Measurements from ENCODE around the gene POU2F2.
"Not testable (repeated sequence)": the region's sequence is repeated elsewhere in the genome, so short reads cannot be mapped to it uniquely, and the experiment has no call there.

Gene POU2F2

DNA sequence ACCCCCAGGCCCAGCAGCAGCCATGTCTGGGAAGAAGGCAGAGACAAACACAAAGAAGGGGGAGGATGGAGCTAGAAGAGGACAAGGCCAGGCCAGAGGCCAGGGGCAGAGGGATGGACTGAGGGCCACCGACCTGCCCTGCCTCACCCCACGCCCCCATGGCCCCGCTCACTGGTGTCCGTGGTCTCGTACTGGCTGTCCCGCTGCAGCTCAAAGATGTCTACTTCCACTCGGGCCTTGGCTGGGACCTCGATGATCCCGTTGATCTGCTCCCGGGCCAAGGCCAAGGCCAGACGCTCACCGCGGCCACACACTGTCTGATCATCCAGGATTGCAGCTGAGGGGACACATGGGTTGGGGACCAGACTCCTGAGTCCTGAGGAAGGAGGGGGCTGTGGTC is 67.2 kb downstream of the POU2F2 start:
- DNase-seq: no peak

DNA sequence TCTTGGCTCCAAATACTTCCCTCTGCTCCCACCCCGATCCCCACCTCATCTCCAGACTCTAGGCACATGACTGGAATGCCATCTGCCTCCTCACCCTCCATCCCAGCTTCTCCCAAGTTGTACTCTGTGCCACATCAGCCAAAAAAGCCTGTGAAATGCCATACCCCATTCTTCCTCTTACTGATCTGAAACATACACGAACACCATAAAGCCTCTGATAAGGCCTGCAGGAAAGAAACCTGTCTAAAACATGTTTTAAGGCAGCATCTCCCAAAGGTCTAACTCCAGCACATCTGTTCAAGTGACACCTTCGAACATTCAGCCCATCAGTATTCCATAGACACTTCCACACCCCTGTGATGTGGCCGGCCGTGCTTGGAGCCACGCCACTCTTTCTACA is 67.8 kb downstream of the POU2F2 start:
- DNase-seq: no peak

DNA sequence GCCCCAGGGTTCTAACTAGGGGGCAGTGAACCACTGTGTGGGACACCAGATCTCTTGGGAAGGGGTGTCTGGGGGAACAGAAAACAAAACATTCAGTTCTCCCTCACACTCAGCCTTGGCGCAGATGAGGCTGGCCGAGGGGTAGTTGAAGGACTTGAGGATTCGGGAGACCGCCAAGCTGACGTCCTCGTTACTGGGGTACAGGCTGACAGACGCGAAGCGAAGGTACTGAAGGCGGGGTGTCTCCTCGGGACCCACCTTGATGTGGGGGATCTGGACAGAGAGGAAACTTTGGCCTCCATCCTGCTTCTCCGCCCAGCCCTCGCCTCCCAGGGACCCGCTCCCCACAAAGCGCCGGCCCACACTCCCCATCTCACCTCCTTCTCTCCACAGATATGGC is 69.9 kb downstream of the POU2F2 start:
- no peak for DNase-seq

DNA sequence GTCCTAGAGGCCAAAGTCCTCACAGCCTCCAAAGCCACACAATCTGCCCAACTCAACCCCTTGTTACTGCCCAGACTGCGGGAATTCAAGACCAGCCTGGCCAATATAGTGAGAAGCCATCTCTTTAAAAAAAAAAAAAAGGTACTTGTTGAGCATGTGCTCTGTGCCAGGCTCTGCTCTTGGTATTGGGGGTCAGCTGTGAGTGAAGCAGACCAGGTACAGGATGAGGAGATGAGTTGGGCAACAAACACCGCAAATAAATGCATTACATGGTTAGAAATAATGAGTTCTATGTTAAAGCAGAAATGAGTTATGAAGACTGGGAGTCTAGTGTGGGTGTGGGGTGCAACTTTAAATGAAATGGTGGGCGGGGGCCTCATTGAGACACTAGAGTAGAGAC is 72.1 kb downstream of the POU2F2 start:
- DNase-seq: no peak

DNA sequence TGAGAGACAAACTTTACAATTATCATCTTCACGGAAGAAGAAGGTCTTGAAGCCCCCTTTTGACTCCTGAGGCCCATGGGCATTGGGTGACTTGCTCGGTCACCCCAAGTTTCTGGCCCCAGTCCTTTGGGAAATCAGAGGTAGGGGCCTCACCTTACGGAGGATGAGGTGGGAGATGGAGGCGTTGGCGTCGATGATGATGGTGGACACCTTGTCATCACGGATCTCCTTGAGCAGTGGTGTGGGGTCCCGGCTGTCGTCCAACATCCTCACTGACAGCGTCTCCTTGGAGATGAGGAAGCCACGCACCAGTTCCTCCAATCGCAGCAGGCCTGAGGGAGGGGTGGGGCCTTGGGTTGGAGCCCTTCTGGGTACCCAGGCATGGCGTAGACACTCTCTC is 73.0 kb downstream of the POU2F2 start:
- DNase-seq: no peak

DNA sequence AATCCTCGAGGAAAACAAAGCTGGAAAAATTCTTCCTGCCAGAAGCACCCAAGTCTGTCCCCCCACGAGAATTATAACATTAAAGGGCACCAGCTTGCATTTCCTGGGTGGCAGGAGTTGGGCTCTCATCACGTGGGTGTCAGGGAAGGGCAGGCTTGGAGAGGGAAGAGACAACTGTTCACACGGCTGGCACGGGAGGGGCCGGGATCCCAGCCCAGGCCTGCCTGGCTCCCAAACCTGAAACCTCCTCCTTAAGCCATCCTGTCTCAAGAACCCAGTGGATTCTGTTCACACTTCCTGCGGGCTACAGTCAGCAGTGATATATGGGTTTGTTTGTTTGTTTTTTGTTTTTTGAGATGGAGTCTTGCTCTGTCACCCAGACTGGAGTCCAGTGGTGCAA is 74.4 kb downstream of the POU2F2 start:
- DNase-seq: no peak

DNA sequence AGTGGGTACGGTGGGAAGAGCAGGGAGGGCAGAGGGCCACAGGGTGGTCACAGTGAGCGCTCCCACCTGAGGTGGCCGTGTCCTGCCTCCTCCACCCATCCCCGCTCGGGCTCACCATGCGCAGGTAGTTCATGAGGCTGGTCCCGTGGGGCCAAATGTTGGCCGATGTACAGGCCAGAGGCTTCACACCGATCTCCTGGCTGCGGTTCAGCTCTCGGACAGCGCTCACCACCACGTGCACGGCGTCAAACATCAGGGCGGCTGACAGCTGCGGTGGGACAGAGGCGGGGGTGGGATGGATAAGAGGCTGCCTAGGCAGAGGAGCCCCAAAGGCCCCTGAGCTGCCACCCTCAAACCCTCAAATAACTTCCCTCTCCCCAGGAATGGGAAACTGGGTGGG is 78.0 kb downstream of the POU2F2 start:
- no peak for DNase-seq

DNA sequence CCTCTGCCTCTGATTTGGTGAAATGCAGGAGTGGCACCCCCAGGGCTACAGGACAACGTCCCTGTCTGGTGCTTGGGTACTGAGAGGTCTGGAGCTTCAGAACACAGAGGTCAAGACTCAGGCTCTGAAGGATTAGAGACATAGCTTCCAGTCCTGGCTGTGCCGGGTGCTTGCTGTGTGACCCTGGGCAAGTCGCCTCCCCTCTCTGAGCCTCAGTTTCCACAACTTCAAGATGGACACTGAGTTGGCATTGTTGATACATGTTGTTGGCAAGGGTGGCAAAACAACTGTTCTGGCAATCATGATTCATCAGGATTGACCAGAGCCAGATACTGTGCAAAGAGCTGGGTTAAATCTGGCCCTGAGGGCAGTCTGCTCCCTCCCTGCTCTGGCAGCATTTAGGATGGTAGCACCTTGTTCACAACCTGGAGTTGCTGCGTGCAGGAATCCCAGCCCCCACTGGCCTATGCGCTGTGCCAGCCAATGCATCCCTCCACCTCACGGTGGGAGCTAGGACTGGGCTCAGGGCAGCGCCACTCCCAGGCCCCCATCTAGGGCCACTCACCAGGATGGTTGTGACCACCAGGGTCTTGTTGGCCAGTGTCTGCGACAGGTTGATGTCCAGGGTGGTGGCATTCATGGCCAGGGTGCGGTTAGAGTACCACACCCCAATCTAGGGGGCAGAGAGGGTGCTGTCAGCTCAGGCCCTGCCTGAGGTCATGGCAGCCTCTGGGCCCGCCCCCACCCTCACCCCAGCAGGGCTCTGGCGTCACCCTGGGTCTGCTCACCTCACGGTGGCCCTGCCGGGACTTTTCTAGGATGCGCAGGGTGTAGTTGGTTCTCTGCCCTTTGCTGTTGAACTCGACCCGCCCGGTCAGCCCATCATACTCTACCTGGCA is 79.0 kb downstream of the POU2F2 start:
- DNase-seq: no peak

DNA sequence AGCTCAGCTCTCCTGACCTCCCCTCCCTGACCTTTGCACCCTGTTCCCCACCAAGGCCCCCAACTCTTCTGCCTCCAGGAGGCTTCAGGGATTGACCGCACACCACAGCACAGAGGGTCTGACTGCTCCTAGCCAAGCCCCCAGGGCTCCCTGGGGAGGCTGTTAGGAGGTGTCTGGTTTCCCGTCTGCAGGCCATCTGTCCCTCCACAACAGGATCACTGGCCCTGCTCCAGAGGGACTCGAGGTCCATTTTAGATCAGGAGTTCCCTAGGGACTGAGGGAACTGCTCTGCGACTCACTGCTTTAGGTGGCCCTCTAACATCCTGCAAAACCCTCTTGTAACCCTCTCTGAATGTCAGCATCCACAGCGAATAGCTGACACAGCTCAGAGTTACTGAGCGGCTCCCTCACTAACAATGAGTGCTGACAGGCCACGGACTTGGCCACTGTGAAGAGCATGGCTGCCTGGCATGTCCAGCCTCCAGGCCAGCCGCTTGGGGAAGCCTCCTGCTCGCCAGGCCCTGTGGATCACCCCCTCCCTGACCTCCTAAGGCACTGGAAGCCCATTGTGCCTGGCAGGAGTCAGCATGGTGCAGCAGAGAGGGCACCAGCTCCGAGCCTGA is 79.9 kb downstream of the POU2F2 start:
- DNase-seq: no peak

DNA sequence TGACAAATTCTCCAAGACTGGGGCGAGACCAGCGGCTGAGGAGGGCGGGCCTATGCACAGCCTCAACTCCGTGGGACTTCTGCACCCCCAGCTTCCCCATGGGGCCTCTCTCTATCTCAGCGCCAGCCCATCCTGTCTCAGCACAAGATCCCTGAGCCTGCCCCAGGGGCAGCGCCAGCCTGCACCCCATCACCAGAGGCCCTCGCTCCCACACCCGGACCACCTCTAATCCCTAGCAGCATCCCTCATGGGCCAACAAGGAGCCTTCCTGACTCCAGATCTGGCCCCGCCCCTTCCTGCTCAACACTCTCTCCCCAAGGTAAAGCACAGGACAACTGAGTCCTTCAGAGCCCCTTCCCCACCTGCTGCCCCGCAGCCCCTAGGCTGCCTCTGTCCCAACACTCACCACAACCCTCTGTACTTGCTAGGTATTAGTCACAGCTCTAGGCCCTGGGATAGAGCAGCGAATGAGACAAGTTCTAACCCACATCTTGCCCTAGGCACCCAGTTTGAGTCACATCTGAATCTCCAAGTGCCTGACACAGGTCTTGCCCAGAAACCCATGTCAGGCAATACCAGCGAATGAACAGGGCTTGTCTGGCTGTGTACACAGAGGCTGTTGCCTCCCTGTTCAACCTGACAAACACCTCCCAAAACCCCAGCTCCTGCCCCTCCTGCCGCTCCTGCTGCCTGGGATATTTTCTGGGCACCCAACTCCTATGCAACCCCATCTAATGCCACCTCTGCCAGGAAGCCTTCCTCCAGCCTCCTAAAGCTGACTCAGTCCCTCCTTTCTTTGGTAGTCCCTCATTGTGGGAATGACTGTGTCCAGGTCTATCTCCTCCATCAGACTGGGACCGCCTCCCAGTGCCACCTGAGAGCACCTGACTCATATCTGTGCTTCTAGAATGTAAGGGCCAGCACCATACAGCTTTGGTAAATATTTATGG is 80.8 kb downstream of the POU2F2 start:
- DNase-seq: no peak

DNA sequence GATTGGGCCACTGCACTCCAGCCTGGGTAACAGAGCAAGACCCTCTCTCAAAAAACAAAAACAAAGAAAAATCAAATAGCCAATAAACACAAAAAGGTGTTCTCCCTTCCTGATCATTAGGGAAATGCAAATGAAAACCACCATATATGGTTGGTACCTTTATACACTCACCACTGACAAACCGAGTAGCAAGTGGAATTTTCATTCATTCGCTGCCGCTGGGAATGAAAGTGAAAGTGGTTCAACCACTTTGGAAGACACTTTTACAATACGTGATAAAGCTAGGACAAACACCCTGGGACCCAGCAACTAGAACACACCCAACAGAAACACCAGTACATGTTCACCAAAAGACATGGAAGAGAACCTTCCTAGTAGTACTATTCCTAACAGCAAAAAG is 83.3 kb downstream of the POU2F2 start:
- no peak for DNase-seq

DNA sequence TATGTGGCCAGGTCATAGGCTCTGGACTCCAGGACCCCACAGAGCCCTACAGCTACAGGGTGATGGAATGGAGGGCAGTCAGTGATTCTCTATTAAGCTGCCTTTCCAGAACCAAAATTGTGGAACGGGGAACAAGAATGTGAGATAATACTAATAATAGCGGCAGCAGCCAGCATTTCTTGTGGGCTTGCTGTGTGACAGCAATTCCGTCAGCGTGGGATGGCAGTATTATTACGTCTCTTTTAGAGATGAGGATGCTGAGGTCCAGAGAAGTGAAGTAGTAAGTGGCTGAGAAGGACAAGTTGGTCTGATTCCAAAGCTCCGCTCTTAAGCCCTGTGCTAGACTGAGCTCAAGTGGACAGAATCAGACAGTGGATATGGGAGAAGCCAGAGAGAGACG is 86.7 kb downstream of the POU2F2 start:
- DNase-seq: peak in 3 of 56 donors; percentile 14 to 26 (median 23)

DNA sequence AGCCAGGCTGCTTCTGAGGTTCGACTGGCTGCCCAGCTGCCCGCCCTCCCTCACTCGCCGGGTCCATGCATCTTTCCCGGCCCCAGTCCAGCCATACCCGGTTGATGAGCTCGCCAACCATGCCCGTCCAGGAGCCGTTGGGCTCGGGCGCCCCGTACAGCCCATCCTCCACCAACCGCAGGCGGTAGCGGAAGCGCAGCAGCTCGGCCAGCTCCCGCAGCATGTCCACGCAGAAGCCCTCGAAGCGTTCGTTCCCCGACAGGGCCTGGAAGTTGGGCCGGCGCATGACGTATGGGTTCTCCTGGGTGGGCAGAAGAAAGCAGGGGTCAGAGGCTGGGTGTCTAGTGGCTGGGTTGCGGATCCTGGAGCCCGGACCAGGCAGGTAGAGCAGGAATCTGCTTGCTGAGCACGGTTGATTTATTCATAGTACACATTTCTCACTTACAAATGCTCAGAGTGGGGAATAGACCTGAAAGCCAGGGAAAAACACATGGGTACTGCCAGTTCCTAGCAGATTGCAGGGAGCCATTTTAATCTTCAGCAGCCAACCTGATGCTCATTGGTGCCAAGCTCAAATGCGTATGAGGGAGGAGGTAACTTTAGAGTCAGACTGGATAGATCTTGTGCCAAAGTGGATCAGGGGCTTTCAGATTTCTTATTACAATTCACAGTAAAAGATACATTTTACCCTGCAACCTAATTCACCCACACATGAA is 89.6 kb downstream of the POU2F2 start:
- DNase-seq: peak in 2 of 56 donors; percentile 21 to 32

DNA sequence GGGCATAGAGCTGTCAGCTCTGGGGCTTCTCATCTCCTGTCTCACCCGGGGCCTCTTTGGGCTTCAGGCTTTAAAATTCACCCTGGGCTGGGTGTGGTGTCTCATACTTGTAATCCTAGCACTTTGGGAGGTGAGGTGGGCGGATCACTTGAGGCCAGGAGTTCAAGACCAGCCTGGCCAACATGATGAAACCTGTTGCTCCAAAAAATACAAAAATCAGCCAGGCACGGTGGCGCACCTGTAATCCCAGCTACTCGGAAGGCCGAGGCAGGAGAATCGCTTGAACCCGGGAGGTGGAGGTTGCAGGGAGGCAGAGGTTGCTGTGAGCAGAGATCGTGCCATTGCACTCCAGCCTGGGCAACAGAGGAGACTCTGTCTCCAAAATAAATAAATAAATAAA is 91.8 kb downstream of the POU2F2 start:
- DNase-seq: not testable (repeated sequence)

DNA sequence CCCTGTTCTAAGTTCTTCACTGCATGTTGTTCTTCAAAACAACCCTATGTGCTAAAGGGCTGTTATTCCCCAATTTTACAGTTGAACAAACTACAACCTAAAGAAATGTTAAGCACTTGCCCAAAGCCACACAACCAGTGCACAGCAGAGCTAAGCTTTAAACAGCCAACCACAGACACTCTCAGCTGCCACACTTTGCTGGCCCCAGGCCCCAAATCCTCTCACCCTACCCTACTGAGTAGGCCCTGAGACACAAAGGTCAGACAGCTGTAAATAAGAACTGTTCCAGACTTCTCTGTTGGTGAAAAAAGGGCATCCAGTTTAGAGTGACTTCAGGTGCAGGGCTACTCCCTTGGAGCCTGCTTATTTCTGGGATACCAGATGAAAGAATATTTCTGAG is 92.2 kb downstream of the POU2F2 start:
- no peak for DNase-seq

DNA sequence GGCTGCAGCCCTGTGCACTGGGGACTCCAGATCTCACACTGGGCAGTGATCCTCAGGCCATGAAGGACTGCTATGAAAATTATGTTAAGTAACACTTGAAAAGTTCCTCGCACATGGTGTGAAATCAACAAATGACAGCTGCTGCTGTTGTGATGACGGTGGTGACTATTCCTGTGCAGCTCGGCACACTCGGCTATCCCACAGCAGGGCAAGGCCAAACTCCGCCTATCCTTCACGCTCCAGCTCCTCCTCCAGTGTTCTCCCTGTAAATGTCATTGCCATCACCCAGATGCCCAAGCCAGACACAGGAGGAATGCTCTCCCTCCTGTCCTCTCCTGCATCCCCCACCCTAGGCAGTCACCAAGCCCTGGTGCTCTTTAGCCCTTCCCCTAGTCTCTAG is 93.6 kb downstream of the POU2F2 start:
- DNase-seq: peak in 1 of 56 donors; percentile 37

DNA sequence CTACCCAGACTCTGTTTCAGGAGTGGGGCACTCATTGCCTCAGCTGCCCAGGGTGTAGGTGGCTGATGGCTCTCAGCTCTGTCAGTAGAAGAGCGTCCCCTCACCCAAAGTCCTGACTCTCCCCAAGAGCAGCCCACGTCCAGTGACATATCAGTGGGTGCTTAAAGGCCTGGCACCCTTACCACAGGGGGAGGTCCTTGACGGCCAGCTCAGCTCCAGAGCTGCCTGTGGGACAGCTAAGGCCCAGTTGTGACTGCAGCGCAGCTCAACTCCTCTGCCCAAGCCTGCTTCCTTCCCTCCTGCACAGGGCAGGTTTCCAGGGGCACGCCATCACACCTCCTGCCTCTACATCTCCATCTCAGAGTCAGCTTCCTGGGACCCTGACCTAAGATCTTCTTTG is 94.6 kb downstream of the POU2F2 start:
- no peak for DNase-seq
